Measurements from ENCODE around the gene TBX10.
A peak's percentile ranks its signal among the peaks of the same experiment; 100 is the strongest.
"Not testable (repeated sequence)": the region's sequence is repeated elsewhere in the genome, so short reads cannot be mapped to it uniquely, and the experiment has no call there.

Gene TBX10

GRCh38 chr11:67592880-67593564 is 46.5 kb downstream of the TBX10 start:
- Histone ChIP-seq H3K27me3 (replicated peaks; ENCODE audit: insufficient read depth, low read length) (no peaks in the 10 kb centered on the region), H3K27ac (ENCODE audit: low read length) (no peak overlapping the region), H3K4me3 (ENCODE audit: low read length) (no peak overlapping the region), H3F3A (ENCODE audit: insufficient read depth, low read length) (peaks cover 4% of the 10 kb centered on the region), H3K9me2 (replicated peaks; ENCODE audit: insufficient read depth, low read length) (no peaks in the 10 kb centered on the region), H3K36me3 (replicated peaks; ENCODE audit: insufficient read depth, low read length) (no peaks in the 10 kb centered on the region), H4K20me1 (ENCODE audit: insufficient read depth, low read length) (no peaks in the 10 kb centered on the region), H3K79me2 (ENCODE audit: low read length) (no peaks in the 10 kb centered on the region), H3K4me1 (ENCODE audit: low read length) (peaks cover 5% of the 10 kb centered on the region), H2AFZ (ENCODE audit: low read length) (no peak overlapping the region), H3K9me3 (replicated peaks; ENCODE audit: insufficient read depth, low read length) (no peaks in the 10 kb centered on the region), H3K9ac (ENCODE audit: low read length) (no peak overlapping the region), H3K4me2 (ENCODE audit: low read depth, low read length) (no peak overlapping the region)
- no peak for DNase-seq
- TF ChIP-seq EZH2phosphoT487 (IDR thresholded peaks at IDR 0.05; ENCODE audit: low read length) (no peak), EZH2 (optimal IDR thresholded peaks at IDR 0.05; ENCODE audit: low read depth, low read length) (no peak), CTCF (IDR thresholded peaks at IDR 0.05; ENCODE audit: low read length) (no peak)

- peaks cover 44% of the 10 kb centered on the region for H3F3A ChIP-seq (ENCODE audit: insufficient read depth, low read length)
- not testable (repeated sequence) for H3K9me2 ChIP-seq (replicated peaks; ENCODE audit: insufficient read depth, low read length); DNase-seq; H3K9ac ChIP-seq (ENCODE audit: low read length); H3K27ac ChIP-seq (ENCODE audit: low read length); H3K4me3 ChIP-seq (ENCODE audit: low read length); H3K36me3 ChIP-seq (replicated peaks; ENCODE audit: insufficient read depth, low read length); H3K4me2 ChIP-seq (ENCODE audit: low read depth, low read length); H3K9me3 ChIP-seq (replicated peaks; ENCODE audit: insufficient read depth, low read length); H3K27me3 ChIP-seq (replicated peaks; ENCODE audit: insufficient read depth, low read length); H2AFZ ChIP-seq (ENCODE audit: low read length); H4K20me1 ChIP-seq (ENCODE audit: insufficient read depth, low read length)
- H3K4me1 ChIP-seq (ENCODE audit: low read length) = peaks cover 37% of the 10 kb centered on the region
- peaks cover 19% of the 10 kb centered on the region for H3K79me2 ChIP-seq (ENCODE audit: low read length)
Measured at GRCh38 chr11:67588899-67589415, 50.6 kb downstream of the TBX10 start.

GRCh38 chr11:67588136-67588503 is 51.4 kb downstream of the TBX10 start:
- DNase-seq = no peak
- Histone ChIP-seq H3K27me3 (replicated peaks; ENCODE audit: insufficient read depth, low read length) (no peaks in the 10 kb centered on the region), H3K4me2 (ENCODE audit: low read depth, low read length) (peak overlapping the region; percentile 49; the same call in 1 of the 2 replicates), H4K20me1 (ENCODE audit: insufficient read depth, low read length) (peaks cover 3% of the 10 kb centered on the region; the same call in 1 of the 2 replicates), H3K4me3 (ENCODE audit: low read length) (no peak overlapping the region), H3K9ac (ENCODE audit: low read length) (peak overlapping the region; percentile 2; the same call in 1 of the 2 replicates), H3K27ac (ENCODE audit: low read length) (peak overlapping the region; percentile 68), H3K79me2 (ENCODE audit: low read length) (peaks cover 24% of the 10 kb centered on the region), H3K9me2 (replicated peaks; ENCODE audit: insufficient read depth, low read length) (no peaks in the 10 kb centered on the region), H3F3A (ENCODE audit: insufficient read depth, low read length) (peaks cover 44% of the 10 kb centered on the region), H3K9me3 (replicated peaks; ENCODE audit: insufficient read depth, low read length) (no peaks in the 10 kb centered on the region), H2AFZ (ENCODE audit: low read length) (no peak overlapping the region), H3K36me3 (replicated peaks; ENCODE audit: insufficient read depth, low read length) (peaks cover 8% of the 10 kb centered on the region; the same call in 1 of the 2 replicates), H3K4me1 (ENCODE audit: low read length) (peaks cover 37% of the 10 kb centered on the region)
- TF ChIP-seq EZH2 (optimal IDR thresholded peaks at IDR 0.05; ENCODE audit: low read depth, low read length) (no peak), EZH2phosphoT487 (IDR thresholded peaks at IDR 0.05; ENCODE audit: low read length) (no peak), CTCF (IDR thresholded peaks at IDR 0.05; ENCODE audit: low read length) (no peak)
